Measurements from ENCODE around the gene SCD5.
"Not testable (repeated sequence)": the region's sequence is repeated elsewhere in the genome, so short reads cannot be mapped to it uniquely, and the experiment has no call there.

SCD5 gene

GRCh38 chr4:82798168-82799005, at the start of gene SCD5:
Gene SCD5, minus strand, starts transcription at chr4:82798796. Its CDS starts 259 bp downstream, at chr4:82798537.
- TF ChIP-seq ZFX (IDR thresholded peaks at IDR 0.05; ENCODE audit: borderline replicate concordance) (no peak), CTCF (IDR thresholded peaks at IDR 0.05) (no peak)
- H3K27ac ChIP-seq, result no peak within 1 kb of the TSS

GRCh38 chr4:82842593-82842992, 44.0 kb upstream of the SCD5 start:
- no peak for TF ChIP-seq ZFX (IDR thresholded peaks at IDR 0.05; ENCODE audit: borderline replicate concordance)
- no peak for TF ChIP-seq CTCF (IDR thresholded peaks at IDR 0.05)
- no peak overlapping the region for H3K27ac ChIP-seq

GRCh38 chr4:82839624-82840023, 41.0 kb upstream of the SCD5 start:
- TF ChIP-seq ZFX (IDR thresholded peaks at IDR 0.05; ENCODE audit: borderline replicate concordance) (no peak), CTCF (IDR thresholded peaks at IDR 0.05) (no peak)
- H3K27ac ChIP-seq, result no peak overlapping the region

GRCh38 chr4:82833696-82834313, 35.2 kb upstream of the SCD5 start:
- no peak overlapping the region for H3K27ac ChIP-seq

GRCh38 chr4:82833060-82833459, 34.5 kb upstream of the SCD5 start:
- H3K27ac ChIP-seq, result not testable (repeated sequence)

More at GRCh38 chr4:82833696-82834313, 35.2 kb upstream of the SCD5 start:
- no peak for TF ChIP-seq ZFX (IDR thresholded peaks at IDR 0.05; ENCODE audit: borderline replicate concordance)
- TF ChIP-seq CTCF (IDR thresholded peaks at IDR 0.05), result no peak

- no peak for TF ChIP-seq ZFX (IDR thresholded peaks at IDR 0.05; ENCODE audit: borderline replicate concordance)
- no peak for TF ChIP-seq CTCF (IDR thresholded peaks at IDR 0.05)
- H3K27ac ChIP-seq, result no peak overlapping the region
Measured at GRCh38 chr4:82825425-82825824, 26.8 kb upstream of the SCD5 start.

- no peak overlapping the region for H3K27ac ChIP-seq
- TF ChIP-seq ZFX (IDR thresholded peaks at IDR 0.05; ENCODE audit: borderline replicate concordance), result no peak
- no peak for TF ChIP-seq CTCF (IDR thresholded peaks at IDR 0.05)
Measured at GRCh38 chr4:82823062-82823461, 24.5 kb upstream of the SCD5 start.

Data from 22Rv1 (cell line).